ENCODE data around the gene MYL9.

MYL9 gene

GRCh38 chr20:36549942-36550789, 8.8 kb downstream of the MYL9 start:
- no peak for DNase-seq

GRCh38 chr20:36550790-36551299, 9.5 kb downstream of the MYL9 start:
- no peak for DNase-seq

GRCh38 chr20:36555248-36555647, 13.9 kb downstream of the MYL9 start:
- DNase-seq = no peak

GRCh38 chr20:36562724-36563123, 21.4 kb downstream of the MYL9 start:
- DNase-seq = no peak

- DNase-seq = no peak
Observed at GRCh38 chr20:36563374-36563773, 22.1 kb downstream of the MYL9 start.

- DNase-seq = peak in 1 of 2 donors; percentile 28
Observed at GRCh38 chr20:36564078-36564725, 22.9 kb downstream of the MYL9 start.

GRCh38 chr20:36564726-36565121, 23.4 kb downstream of the MYL9 start:
- peak in 1 of 2 donors; percentile 46 for DNase-seq

GRCh38 chr20:36565520-36565919, 24.2 kb downstream of the MYL9 start:
- DNase-seq = no peak

- DNase-seq = no peak
Observed at GRCh38 chr20:36569847-36570429, 28.6 kb downstream of the MYL9 start.

GRCh38 chr20:36571564-36572504, 30.5 kb downstream of the MYL9 start:
- DNase-seq = no peak

- DNase-seq = peak; percentile 66 to 69
Observed at GRCh38 chr20:36572701-36573102, 31.4 kb downstream of the MYL9 start.

GRCh38 chr20:36573103-36573797, 31.9 kb downstream of the MYL9 start, which contains the start of gene TGIF2:
TSS of gene TGIF2 (plus strand) at chr20:36573597. CDS start at chr20:36578775, 5,178 bp downstream.
- peak; percentile 93 to 94 for DNase-seq

- DNase-seq = peak; percentile 50 to 51
Observed at GRCh38 chr20:36573798-36574365, 32.6 kb downstream of the MYL9 start.

- peak; percentile 45 to 60 for DNase-seq
Observed at GRCh38 chr20:36574366-36575135, 33.2 kb downstream of the MYL9 start.

- no peak for DNase-seq
Observed at GRCh38 chr20:36576081-36576445, 34.7 kb downstream of the MYL9 start.

GRCh38 chr20:36578356-36579041, 37.2 kb downstream of the MYL9 start:
- no peak for DNase-seq

GRCh38 chr20:36579996-36580545, 38.8 kb downstream of the MYL9 start:
- no peak for DNase-seq

- no peak for DNase-seq
Observed at GRCh38 chr20:36582322-36582721, 41.0 kb downstream of the MYL9 start.

- no peak for DNase-seq
Observed at GRCh38 chr20:36582821-36583220, 41.5 kb downstream of the MYL9 start.

- no peak for DNase-seq
Observed at GRCh38 chr20:36584018-36584481, 42.7 kb downstream of the MYL9 start.

All from CD4-positive, alpha-beta T cell treated with Interferon alpha-2 for 1 hour (primary cell).